ENCODE results near the gene SIPA1. TPM values are rescaled to one million over a fixed set of nuclear protein-coding genes. Genes with fewer than 3 reads are reported as not detected.

Gene SIPA1
- total RNA-seq, 1 experiment from 2014 or later: 30.0 TPM

DNA sequence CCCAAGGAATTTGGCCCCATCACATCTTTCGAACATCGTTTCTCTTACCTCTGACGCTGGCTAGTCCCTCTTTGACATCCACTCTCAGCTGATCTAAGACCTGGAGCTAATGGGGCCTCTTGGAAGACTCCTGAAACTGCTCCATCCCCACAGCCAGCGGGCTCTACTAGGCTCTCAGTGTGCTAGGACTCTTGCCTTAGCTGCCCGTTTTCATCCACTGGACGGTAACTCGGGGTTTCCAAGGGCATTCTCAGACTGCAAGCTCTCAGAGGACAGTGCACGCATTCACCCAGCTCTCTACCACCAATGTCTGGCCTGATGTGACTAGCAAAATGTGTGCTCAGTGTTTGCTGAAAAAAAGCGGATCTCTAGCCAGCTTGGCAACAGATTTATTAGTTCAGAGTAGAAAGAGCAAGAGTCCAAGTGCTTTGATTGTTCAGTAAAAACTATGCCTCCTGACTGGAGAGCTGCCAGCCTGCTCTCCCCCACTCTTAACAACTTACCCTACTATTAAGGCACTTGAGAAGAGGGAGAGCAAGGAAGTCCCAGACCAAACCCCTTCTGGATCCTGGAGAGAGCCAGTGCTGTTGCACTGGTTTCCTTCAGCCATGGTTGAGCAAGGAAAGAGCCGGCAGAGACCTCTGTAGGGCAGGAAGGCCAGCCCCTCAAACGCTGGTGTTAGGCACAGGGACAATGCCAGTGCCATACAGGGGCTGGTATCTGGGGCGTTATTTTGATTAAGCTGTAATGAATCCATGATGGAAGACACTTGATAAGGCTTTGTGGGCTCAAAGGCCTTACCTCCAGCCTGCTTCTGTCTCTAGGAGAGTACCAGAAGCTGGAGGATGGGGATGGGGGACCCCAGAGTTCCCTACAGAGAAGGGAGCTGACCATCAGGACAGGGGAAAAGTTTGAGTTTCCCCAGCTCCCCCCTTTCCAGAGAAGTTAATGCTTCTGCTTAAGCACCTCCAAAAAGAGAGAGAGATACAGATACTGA lies 15.6 kb downstream of the SIPA1 start:
- H3K27ac ChIP-seq (ENCODE audit: low read depth, low read length, poor library complexity, severe bottlenecking): peak overlapping the region; percentile 91
- peaks cover 44% of the 10 kb centered on the region for H3K36me3 ChIP-seq (ENCODE audit: insufficient read depth, low read length, poor library complexity, severe bottlenecking)
- peak overlapping the region; percentile 50 for H3K4me3 ChIP-seq (ENCODE audit: low read depth, low read length, poor library complexity, severe bottlenecking)
- no peaks in the 10 kb centered on the region for H3K27me3 ChIP-seq (replicated peaks; ENCODE audit: insufficient read depth, low read depth, low read length, poor library complexity)
- POLR2A ChIA-PET (ENCODE audit: low non-redundant PET): interaction anchor here (0.8 kb wide), 2 partner anchors 9 to 98 kb away, joined by 3 to 11 read pairs; no protein-coding TSS in a partner anchor
- TSS peak; percentile 62 for BruUV-seq (replicated peaks)
- no peaks in the 10 kb centered on the region for H3K9me3 ChIP-seq (ENCODE audit: low read depth, low read length, poor library complexity, severe bottlenecking)
- no peak for DNase-seq (ENCODE audit: low spot score)
- intact Hi-C loops (cut with micrococcal nuclease; ENCODE audit: unreplicated experiment): no loop called here
- peaks cover 11% of the 10 kb centered on the region for H3K4me1 ChIP-seq (ENCODE audit: insufficient read depth, low read length, poor library complexity, severe bottlenecking)
- CTCF ChIA-PET: interaction anchor here (0.5 kb wide), 1 partner anchor 116 kb away, joined by 10 read pairs; no protein-coding TSS in a partner anchor
- no peak for TF ChIP-seq EZH2 (IDR thresholded peaks at IDR 0.05; ENCODE audit: borderline replicate concordance, low read depth, low read length, poor library complexity, severe bottlenecking)

DNA sequence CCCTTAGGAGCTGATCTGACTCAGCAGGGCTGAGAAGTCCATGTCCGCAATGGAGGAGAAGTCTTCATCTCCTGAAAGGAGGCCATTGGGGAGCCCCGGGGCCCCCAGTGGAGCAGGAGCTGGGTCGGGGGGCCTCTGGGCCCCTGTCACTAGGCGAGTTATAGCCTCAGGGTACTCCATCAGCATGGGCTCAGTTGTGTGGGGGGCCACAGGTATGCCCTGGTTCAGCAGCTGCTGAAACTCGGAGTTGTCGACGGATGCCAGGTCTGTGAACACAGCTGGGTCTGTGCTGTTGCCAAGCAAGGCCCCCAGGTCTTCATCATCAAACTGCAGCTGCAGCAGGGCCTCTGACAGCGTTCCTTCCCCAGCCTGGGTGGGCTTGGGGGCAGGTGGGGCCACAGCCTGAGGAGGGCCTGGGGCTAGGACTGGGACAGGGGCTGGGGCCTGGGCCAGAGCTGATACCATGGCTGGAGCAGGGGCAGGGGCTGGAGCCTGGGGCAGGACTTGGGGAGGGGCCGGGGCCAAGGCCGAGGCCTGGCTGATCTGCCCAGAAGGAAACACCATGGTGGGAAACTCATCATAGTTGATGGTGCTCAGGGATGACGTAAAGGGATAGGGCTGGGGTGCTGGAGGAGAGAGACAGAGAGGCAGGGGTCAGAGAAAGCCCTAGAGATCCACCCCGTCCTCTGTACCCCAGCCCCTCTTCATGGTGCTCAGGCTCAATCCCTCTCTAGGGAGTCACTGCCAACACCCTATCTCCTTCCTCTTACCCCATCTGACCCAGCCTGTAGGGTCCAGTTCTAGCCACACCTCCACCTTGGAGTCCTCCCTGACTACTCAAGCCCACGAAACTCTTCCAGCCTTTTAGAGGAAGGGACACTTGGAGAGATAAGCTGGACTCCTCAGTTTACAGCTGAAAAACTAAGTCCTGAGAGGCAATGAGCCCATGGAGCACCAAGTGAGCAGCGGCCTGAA lies 16.8 kb downstream of the SIPA1 start:
- BruUV-seq (replicated peaks): no TSS peak
- H3K27ac ChIP-seq (ENCODE audit: low read depth, low read length, poor library complexity, severe bottlenecking): no peak overlapping the region
- no peak for DNase-seq (ENCODE audit: low spot score)
- peaks cover 55% of the 10 kb centered on the region for H3K36me3 ChIP-seq (ENCODE audit: insufficient read depth, low read length, poor library complexity, severe bottlenecking)
- TF ChIP-seq, protein P1, sequence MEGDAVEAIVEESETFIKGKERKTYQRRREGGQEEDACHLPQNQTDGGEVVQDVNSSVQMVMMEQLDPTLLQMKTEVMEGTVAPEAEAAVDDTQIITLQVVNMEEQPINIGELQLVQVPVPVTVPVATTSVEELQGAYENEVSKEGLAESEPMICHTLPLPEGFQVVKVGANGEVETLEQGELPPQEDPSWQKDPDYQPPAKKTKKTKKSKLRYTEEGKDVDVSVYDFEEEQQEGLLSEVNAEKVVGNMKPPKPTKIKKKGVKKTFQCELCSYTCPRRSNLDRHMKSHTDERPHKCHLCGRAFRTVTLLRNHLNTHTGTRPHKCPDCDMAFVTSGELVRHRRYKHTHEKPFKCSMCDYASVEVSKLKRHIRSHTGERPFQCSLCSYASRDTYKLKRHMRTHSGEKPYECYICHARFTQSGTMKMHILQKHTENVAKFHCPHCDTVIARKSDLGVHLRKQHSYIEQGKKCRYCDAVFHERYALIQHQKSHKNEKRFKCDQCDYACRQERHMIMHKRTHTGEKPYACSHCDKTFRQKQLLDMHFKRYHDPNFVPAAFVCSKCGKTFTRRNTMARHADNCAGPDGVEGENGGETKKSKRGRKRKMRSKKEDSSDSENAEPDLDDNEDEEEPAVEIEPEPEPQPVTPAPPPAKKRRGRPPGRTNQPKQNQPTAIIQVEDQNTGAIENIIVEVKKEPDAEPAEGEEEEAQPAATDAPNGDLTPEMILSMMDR (conservative IDR thresholded peaks at IDR 0.05; ENCODE audit: low read depth, low read length): no peak
- TF ChIP-seq EZH2 (IDR thresholded peaks at IDR 0.05; ENCODE audit: borderline replicate concordance, low read depth, low read length, poor library complexity, severe bottlenecking): no peak
- H3K9me3 ChIP-seq (ENCODE audit: low read depth, low read length, poor library complexity, severe bottlenecking): no peaks in the 10 kb centered on the region
- CTCF ChIA-PET: interaction anchor here (0.5 kb wide), 1 partner anchor 115 kb away, joined by 10 read pairs; no protein-coding TSS in a partner anchor
- POLR2A ChIA-PET (ENCODE audit: low non-redundant PET): no interaction called here
- intact Hi-C loops (cut with micrococcal nuclease; ENCODE audit: unreplicated experiment): no loop called here
- peaks cover 11% of the 10 kb centered on the region for H3K4me1 ChIP-seq (ENCODE audit: insufficient read depth, low read length, poor library complexity, severe bottlenecking)
- no peak overlapping the region for H3K4me3 ChIP-seq (ENCODE audit: low read depth, low read length, poor library complexity, severe bottlenecking)
- no peaks in the 10 kb centered on the region for H3K27me3 ChIP-seq (replicated peaks; ENCODE audit: insufficient read depth, low read depth, low read length, poor library complexity)

DNA sequence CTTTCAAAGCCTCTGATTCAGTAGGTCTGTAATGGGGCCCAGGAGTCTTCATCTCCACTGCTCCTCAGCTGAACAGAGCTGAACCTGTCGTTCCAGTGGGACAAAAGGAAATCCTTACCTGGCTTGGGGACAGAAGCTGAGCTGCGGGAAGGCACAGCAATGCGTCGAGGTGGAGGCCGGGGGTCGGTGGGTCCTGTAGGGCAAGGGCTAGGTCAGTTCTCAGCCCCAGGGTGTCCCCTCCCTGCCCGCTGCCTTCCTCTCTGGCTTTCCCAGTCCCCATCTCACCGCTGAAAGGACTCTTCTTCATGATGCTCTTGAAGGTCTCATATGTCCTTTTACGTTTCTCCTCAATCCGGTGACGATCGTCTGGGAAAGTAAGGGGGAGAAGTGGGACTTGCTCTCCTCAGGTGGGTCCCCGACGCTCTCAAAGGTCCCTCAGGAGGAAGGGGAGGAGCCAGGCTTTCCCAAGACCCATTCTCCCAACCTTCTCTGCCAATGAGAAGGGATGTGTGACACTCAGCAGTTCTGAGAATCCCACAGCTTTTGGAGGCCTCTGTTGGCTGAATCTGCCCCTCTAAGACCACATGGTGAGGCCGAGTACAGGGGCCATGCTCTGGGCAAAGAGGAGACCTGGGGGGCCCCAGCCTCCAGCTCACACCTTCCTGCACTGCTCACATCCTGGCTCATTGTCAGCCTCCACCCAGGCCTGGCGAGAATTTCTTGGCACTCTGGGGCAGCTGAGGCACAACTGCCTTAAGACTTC lies 17.9 kb downstream of the SIPA1 start:
- no TSS peak for BruUV-seq (replicated peaks)
- peaks cover 66% of the 10 kb centered on the region for H3K36me3 ChIP-seq (ENCODE audit: insufficient read depth, low read length, poor library complexity, severe bottlenecking)

More for the DNA sequence above, 17.9 kb downstream of the SIPA1 start:
- Histone ChIP-seq H3K4me1 (ENCODE audit: insufficient read depth, low read length, poor library complexity, severe bottlenecking) (peaks cover 11% of the 10 kb centered on the region), H3K27me3 (replicated peaks; ENCODE audit: insufficient read depth, low read depth, low read length, poor library complexity) (no peaks in the 10 kb centered on the region), H3K9me3 (ENCODE audit: low read depth, low read length, poor library complexity, severe bottlenecking) (no peaks in the 10 kb centered on the region), H3K27ac (ENCODE audit: low read depth, low read length, poor library complexity, severe bottlenecking) (no peak overlapping the region), H3K4me3 (ENCODE audit: low read depth, low read length, poor library complexity, severe bottlenecking) (no peak overlapping the region)
- POLR2A ChIA-PET (ENCODE audit: low non-redundant PET): interaction anchor here (0.5 kb wide), 1 partner anchor 8 kb away, joined by 4 read pairs; no protein-coding TSS in a partner anchor
- no peak for DNase-seq (ENCODE audit: low spot score)
- intact Hi-C loops (cut with micrococcal nuclease; ENCODE audit: unreplicated experiment): no loop called here
- TF ChIP-seq, protein P1 (conservative IDR thresholded peaks at IDR 0.05; ENCODE audit: low read depth, low read length): no peak
- no peak for TF ChIP-seq EZH2 (IDR thresholded peaks at IDR 0.05; ENCODE audit: borderline replicate concordance, low read depth, low read length, poor library complexity, severe bottlenecking)
- CTCF ChIA-PET: no interaction called here
